Embryonic facial prominence (tissue), 1 donor: ENCODE measurements around the gene MYH9.
A peak's percentile ranks its signal among the peaks of the same experiment; 100 is the strongest.
"Not testable (repeated sequence)": the region's sequence is repeated elsewhere in the genome, so short reads cannot be mapped to it uniquely, and the experiment has no call there.

ENCODE experiments used
- DNase-seq: peaks from one replicate; pipeline ENCODE4 v3.0.0-alpha.2; 2016; ENCODE audit errors: extremely low spot score

The MYH9 gene

DNA sequence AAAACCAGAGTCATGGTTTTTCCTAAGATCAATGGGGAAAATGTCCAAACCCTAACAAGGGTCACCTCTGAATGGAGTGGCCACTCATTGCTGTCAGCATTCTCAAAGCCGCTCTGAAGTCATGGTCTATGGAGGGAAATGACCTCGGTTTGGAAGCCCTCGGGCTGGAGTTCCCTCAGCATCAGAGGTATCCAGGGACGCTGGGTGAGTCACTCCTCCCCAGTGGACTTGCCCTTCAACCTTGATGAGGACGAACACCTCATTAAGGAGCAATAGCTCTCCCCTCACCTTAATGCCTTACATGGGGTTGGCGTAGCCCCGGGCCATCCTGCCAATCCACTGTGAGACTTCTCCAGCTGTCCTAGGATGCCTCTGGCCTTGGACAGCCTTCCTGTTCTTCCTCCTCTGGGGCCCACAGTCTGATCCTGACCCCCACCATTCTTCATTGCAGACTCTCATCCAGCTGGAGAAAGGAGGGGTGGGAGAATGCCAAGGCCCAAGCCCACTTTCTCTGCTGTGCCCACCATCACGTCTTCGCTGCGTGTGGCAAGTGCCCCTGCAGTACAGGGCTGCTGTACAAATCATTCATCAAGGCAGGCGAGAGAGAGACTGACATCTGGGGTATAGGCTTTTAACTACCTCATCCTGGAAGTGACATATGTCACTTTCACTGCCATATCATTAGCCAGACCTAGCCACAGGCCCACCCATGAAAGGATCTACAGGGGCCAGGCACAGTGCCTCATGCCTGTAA, 25.4 kb upstream of the MYH9 start:
- no peak for DNase-seq

- DNase-seq, result no peak
Measured at GRCh38 chr22:36411589-36412258, 24.0 kb upstream of the MYH9 start.

- peak; percentile 82 for DNase-seq
Measured at GRCh38 chr22:36409911-36410756, 22.4 kb upstream of the MYH9 start.

DNA sequence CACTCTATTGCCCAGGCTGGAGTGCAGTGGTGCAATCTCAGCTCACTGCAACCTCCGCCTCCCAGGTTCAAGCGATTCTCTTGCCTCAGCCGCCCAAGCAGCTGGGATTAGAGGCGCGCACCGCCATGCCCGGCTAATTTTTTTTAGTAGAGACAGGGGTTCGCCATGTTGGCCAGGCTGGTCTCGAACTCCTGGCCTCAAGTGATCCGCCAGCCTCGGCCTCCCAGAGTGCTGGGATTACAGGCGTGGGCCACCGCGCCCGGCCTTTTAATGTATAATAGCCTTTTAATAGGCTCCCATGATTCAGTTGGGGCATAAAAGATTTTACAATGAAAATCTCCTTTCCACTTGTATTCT, 21.8 kb upstream of the MYH9 start:
- DNase-seq, result not testable (repeated sequence)

DNA sequence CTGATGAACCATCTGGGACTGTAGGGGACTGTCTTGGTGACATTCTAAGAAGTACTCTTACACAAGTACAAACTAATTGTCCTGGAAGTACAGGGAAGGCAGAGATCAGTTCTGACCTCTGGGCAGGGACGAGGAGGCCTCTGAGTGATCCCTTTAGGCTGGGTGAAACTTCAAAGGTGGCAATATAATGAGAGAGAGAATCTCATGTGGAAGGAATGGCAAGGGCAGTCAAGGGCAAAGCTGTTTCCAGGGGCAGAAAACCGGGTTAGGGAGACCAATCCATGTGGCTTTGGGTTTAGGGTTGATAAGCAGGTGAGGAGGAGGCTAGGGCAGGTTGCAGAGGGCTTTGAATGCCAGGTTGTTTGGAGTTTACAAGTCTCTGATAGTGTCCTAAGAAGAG, 21.3 kb upstream of the MYH9 start:
- no peak for DNase-seq

DNA sequence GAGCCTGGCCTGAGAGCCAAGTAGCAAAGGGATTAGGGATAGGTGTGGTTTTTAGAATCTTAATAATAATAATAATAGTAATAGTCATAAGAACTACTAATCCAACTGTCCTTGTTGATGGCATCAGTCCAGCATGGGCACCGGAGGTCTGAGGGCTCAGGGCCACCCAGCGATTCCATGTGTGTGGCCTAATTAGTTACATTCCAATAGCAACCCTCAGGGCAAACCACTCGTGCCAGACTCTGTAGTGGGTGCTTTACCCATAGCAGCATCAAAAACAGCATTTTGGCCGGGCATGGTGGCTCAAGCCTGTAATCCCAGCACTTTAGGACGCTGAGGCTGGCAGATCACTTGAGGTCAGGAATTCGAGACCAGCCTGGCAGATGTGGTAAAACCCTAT, 19.0 kb upstream of the MYH9 start:
- DNase-seq, result no peak

GRCh38 chr22:36405671-36406538, 18.1 kb upstream of the MYH9 start:
- DNase-seq, result no peak

- no peak for DNase-seq
Measured at GRCh38 chr22:36405221-36405661, 17.5 kb upstream of the MYH9 start.

- DNase-seq, result no peak
Measured at GRCh38 chr22:36404446-36404845, 16.7 kb upstream of the MYH9 start.

DNA sequence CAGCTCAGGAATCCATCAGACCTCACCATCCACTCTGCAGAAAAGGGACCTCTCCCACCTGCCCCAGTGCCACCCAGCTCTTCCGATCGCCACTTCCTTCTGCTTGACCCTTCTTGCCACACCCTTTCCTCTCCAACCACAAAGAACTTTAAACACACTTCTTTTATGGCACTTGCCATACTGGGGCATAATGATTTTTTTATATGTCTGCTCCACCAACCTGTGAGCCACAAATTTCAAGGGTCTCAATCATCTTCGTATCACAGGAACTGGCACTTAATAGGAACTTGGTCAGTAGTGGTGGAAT, 11.7 kb upstream of the MYH9 start:
- no peak for DNase-seq

DNA sequence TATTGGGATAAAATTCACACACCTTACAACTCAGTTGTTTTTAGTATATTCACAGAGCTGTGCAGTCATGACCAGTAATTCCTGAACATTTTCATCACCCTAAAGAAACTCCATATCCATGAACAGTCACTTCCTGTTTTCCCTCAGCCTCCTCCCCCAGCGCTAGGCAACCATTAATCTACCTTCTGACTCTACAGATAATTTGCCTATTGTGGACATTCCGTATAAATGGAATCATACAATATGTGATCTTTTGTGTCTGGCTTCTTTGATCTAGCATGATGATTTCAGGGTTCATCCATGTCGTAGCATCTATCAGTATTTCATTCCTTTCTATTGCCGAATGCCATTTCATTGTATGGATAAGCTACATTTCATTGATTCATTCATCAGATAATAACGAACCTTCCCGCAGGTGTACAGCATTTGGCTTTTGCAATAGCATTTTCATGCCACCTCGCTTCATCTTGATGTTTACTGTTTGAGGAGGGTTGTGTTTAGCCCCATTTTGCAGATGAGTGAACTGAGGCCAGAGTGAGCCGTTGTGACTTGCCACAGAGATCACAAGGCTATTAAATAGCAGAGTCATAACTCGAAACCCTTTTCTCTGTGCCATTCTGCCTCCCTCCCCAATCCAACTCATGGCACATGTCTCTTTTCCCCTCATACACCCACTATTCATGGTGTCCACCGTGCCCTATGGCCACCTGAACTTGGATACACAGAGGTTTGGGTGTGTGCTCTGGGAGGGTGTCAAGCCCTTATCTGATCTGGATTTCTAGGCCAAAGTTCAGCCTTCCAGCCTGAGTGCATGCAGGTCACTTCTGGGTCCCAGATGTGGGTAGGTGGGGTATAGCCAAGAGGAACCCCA, 11.1 kb upstream of the MYH9 start:
- DNase-seq, result no peak

- no peak for DNase-seq
Measured at GRCh38 chr22:36397131-36398093, 9.6 kb upstream of the MYH9 start.

GRCh38 chr22:36395915-36396314, 8.1 kb upstream of the MYH9 start:
- no peak for DNase-seq

GRCh38 chr22:36395055-36395849, 7.5 kb upstream of the MYH9 start:
- no peak for DNase-seq

GRCh38 chr22:36391638-36392037, 3.9 kb upstream of the MYH9 start:
- no peak for DNase-seq

GRCh38 chr22:36389122-36389521, 1.4 kb upstream of the MYH9 start:
- not testable (repeated sequence) for DNase-seq

- DNase-seq, result no peak
Measured at GRCh38 chr22:36387709-36387958, 133 bp downstream of the MYH9 start.

DNA sequence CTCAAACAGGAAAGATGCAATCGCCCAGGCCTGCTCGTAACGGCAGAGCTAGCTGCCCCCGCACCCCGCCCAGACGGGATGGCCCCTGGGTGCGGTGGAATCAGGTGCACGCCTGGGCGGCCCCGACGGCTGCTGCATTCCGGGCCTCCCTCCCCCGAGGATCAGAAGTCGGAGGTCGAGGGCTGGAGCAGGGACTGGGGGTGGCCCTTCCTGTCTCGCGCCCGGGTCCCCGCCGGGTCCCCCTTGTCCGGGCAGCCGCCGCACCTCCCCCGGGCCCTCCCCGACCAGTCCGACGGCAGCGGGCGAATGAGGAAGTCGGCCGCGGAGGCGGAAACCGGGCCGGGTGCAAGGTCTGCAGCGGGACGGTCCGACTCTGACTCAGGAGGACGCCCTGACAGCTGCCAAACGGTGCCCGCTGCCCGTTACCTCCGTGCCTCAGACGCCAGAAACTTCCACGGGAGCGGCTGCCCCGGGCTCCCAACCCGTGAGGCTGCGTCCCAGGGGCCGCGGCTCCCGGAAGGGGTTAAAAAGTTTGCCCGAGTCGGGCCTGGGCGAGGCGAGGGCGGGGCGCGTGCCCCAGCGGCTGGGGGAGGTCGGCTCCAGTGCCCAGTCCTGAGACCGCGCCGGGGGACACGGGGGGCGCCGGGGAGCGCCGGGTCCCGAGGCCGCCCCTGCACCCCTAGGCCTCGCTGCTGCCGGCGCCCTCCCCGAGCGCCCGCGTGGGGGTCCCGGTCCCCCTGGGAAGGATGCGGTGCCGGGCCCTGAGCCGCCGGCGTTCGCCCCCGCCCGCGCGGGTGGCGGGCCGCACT, 663 bp downstream of the MYH9 start:
- no peak for DNase-seq
